Ishikawa (cell line): ENCODE results near the gene EDEM3.

Source experiments
- CEBPB ChIP-seq: IDR thresholded peaks from 2 replicates; pipeline ENCODE4 v1.6.1; 2012
- CREB1 ChIP-seq: IDR thresholded peaks from 2 replicates; pipeline ENCODE4 v1.6.1; 2012; ENCODE audit warnings: low read depth
- EGR1 ChIP-seq: IDR thresholded peaks from 2 replicates; pipeline ENCODE4 v1.6.1; 2012
- EP300 ChIP-seq: IDR thresholded peaks from 2 replicates; pipeline ENCODE4 v1.6.1; 2012; ENCODE audit warnings: borderline replicate concordance
- FOXM1 ChIP-seq: IDR thresholded peaks from 2 replicates; pipeline ENCODE4 v1.6.1; 2012; ENCODE audit warnings: low read depth, borderline replicate concordance
- MAX ChIP-seq: IDR thresholded peaks from 2 replicates; pipeline ENCODE4 v1.6.1; 2012
- NFIC ChIP-seq: IDR thresholded peaks from 2 replicates; pipeline ENCODE4 v1.6.1; 2012
- RAD21 ChIP-seq: IDR thresholded peaks from 2 replicates; pipeline ENCODE4 v1.6.1; 2012; ENCODE audit warnings: low read depth
- TAF1 ChIP-seq: IDR thresholded peaks from 2 replicates; pipeline ENCODE4 v1.6.1; 2012; ENCODE audit warnings: low read depth, mild to moderate bottlenecking
- TCF12 ChIP-seq: IDR thresholded peaks from 2 replicates; pipeline ENCODE4 v1.6.1; 2012; ENCODE audit warnings: low read depth
- TEAD4 ChIP-seq: IDR thresholded peaks from 2 replicates; pipeline ENCODE4 v1.6.1; 2012
- USF1 ChIP-seq: IDR thresholded peaks from 2 replicates; pipeline ENCODE4 v1.6.1; 2012
- YY1 ChIP-seq: IDR thresholded peaks from 2 replicates; pipeline ENCODE4 v1.6.1; 2012; ENCODE audit warnings: low read depth
- ZBTB7A ChIP-seq: IDR thresholded peaks from 2 replicates; pipeline ENCODE4 v1.6.1; 2012; ENCODE audit warnings: low read depth
- TF ChIP-seq, protein P1 (sequence below): IDR thresholded peaks from 2 replicates; pipeline ENCODE4 v1.6.1; 2012; ENCODE audit warnings: low read depth, mild to moderate bottlenecking

The EDEM3 gene

GRCh38 chr1:184785529-184785928 is 30.9 kb upstream of the EDEM3 start:
- TF ChIP-seq EP300 (no peak), FOXM1 (no peak), TAF1 (no peak), NFIC (no peak), TEAD4 (no peak), MAX (no peak), RAD21 (no peak), YY1 (no peak), TCF12 (no peak), CEBPB (no peak)
- TF ChIP-seq, protein P1, sequence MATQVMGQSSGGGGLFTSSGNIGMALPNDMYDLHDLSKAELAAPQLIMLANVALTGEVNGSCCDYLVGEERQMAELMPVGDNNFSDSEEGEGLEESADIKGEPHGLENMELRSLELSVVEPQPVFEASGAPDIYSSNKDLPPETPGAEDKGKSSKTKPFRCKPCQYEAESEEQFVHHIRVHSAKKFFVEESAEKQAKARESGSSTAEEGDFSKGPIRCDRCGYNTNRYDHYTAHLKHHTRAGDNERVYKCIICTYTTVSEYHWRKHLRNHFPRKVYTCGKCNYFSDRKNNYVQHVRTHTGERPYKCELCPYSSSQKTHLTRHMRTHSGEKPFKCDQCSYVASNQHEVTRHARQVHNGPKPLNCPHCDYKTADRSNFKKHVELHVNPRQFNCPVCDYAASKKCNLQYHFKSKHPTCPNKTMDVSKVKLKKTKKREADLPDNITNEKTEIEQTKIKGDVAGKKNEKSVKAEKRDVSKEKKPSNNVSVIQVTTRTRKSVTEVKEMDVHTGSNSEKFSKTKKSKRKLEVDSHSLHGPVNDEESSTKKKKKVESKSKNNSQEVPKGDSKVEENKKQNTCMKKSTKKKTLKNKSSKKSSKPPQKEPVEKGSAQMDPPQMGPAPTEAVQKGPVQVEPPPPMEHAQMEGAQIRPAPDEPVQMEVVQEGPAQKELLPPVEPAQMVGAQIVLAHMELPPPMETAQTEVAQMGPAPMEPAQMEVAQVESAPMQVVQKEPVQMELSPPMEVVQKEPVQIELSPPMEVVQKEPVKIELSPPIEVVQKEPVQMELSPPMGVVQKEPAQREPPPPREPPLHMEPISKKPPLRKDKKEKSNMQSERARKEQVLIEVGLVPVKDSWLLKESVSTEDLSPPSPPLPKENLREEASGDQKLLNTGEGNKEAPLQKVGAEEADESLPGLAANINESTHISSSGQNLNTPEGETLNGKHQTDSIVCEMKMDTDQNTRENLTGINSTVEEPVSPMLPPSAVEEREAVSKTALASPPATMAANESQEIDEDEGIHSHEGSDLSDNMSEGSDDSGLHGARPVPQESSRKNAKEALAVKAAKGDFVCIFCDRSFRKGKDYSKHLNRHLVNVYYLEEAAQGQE = no peak

DNA sequence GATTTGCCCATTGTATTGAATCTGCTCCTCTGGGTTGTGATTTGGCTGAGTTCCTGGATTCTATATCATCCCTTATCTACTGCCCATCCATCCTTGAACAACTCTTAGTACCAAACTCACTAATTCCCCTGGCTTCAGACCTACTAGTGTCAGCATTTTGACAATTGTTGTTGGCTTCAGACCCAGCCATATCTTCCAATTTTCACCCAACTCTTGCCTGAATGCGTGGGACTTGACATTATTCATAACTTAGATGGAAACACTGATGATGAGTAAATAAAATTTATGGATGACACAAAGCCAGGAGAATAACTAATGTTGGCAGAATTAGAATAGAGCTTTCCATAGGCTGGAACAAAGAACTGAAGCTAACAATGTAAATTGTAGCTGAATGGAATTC is 27.3 kb upstream of the EDEM3 start:
- TF ChIP-seq TCF12 = no peak
- no peak for TF ChIP-seq USF1
- no peak for TF ChIP-seq NFIC
- TF ChIP-seq MAX = no peak
- TF ChIP-seq EGR1 = no peak
- no peak for TF ChIP-seq TEAD4
- TF ChIP-seq CREB1 = no peak
- TF ChIP-seq, protein P1 = no peak
- no peak for TF ChIP-seq RAD21
- no peak for TF ChIP-seq TAF1
- no peak for TF ChIP-seq FOXM1
- TF ChIP-seq YY1 = no peak
- no peak for TF ChIP-seq CEBPB
- no peak for TF ChIP-seq EP300
- TF ChIP-seq ZBTB7A = no peak

DNA sequence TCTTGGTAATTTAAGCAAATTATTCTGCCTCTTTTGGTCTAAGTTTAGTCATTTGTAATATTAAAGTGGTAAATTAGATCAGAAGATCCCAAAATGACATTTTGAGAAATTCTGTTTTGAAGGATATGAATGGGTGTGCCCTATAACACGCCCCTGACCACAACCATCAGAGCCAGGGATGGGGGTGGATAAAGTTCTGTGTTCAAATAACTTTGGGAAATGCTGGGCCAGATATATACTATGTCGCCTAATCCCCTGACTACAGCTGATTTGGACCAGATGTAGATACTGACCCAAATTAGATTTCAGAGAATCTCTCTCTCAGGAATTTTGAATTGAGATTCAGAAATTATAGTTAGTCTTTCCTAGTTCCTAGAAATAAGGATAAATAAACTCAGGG is 21.2 kb upstream of the EDEM3 start:
- no peak for TF ChIP-seq TAF1
- TF ChIP-seq FOXM1 = no peak
- TF ChIP-seq MAX = no peak
- no peak for TF ChIP-seq TEAD4
- TF ChIP-seq EGR1 = no peak
- TF ChIP-seq RAD21 = no peak
- no peak for TF ChIP-seq EP300
- no peak for TF ChIP-seq ZBTB7A
- no peak for TF ChIP-seq TCF12
- TF ChIP-seq CREB1 = no peak

- TF ChIP-seq EGR1 = no peak
- TF ChIP-seq USF1 = no peak
- TF ChIP-seq TCF12 = no peak
- TF ChIP-seq TAF1 = no peak
- TF ChIP-seq TEAD4 = no peak
- TF ChIP-seq RAD21 = no peak
- no peak for TF ChIP-seq CEBPB
- no peak for TF ChIP-seq ZBTB7A
- TF ChIP-seq CREB1 = no peak
- TF ChIP-seq FOXM1 = no peak
- TF ChIP-seq EP300 = no peak
Observed at GRCh38 chr1:184775329-184775728, 20.7 kb upstream of the EDEM3 start.

GRCh38 chr1:184773762-184774320 is 19.2 kb upstream of the EDEM3 start:
- TF ChIP-seq CREB1 = no peak
- no peak for TF ChIP-seq TAF1
- TF ChIP-seq, protein P1 = no peak
- TF ChIP-seq RAD21 = no peak
- TF ChIP-seq EP300 = no peak
- TF ChIP-seq TEAD4 = no peak
- no peak for TF ChIP-seq TCF12
- TF ChIP-seq CEBPB = no peak
- no peak for TF ChIP-seq FOXM1
- no peak for TF ChIP-seq MAX
- TF ChIP-seq EGR1 = no peak
